ENCODE results near the gene MEG3. TPM values are rescaled to one million over a fixed set of nuclear protein-coding genes. Genes with fewer than 3 reads are reported as not detected.
A peak's percentile ranks its signal among the peaks of the same experiment; 100 is the strongest.

Gene MEG3
- total and polyA plus RNA-seq, 9 of the 15 experiments (the other 6 are each of a cell fraction or from before 2014, with no cell fraction given): 0.10 to 5.3 (median 1.0) TPM; not detected in 1

DNA sequence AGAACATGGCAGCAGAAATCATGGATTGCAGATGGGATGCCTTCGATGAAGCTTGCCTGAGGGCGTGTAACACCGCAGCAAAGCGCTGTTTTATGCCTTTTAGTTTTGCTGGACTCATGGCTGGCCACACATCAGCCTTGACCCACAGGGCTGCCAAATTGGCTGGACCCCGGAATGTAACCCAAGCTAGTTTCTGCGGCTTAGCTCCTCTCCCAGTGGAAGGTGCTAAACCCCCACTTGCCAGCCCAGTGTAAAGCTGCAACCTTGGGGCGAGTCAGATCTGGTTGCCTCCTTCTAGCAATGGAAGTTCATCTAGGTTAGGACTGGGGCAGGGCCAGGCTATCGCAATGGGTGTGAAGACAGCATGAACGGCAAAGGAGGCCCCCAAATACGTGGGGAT is 38.3 kb downstream of the MEG3 start:
- H3K9me1 ChIP-seq (ENCODE audit: control insufficient read depth, insufficient read depth, low read length): no peaks in the 10 kb centered on the region
- POLR2A ChIA-PET: interaction anchor here (0.7 to 1.8 kb wide), 2 partner anchors 9 to 12 kb away, joined by 4 read pairs; no protein-coding TSS in a partner anchor

More for the DNA sequence above, 38.3 kb downstream of the MEG3 start:
- no peak for FAIRE-seq
- no peak for TF ChIP-seq SMARCA5 (IDR thresholded peaks at IDR 0.05)
- TF ChIP-seq BCOR (IDR thresholded peaks at IDR 0.05): no peak
- no peak for TF ChIP-seq MIER1 (IDR thresholded peaks at IDR 0.05; ENCODE audit: low read depth)
- TF ChIP-seq, protein P1, sequence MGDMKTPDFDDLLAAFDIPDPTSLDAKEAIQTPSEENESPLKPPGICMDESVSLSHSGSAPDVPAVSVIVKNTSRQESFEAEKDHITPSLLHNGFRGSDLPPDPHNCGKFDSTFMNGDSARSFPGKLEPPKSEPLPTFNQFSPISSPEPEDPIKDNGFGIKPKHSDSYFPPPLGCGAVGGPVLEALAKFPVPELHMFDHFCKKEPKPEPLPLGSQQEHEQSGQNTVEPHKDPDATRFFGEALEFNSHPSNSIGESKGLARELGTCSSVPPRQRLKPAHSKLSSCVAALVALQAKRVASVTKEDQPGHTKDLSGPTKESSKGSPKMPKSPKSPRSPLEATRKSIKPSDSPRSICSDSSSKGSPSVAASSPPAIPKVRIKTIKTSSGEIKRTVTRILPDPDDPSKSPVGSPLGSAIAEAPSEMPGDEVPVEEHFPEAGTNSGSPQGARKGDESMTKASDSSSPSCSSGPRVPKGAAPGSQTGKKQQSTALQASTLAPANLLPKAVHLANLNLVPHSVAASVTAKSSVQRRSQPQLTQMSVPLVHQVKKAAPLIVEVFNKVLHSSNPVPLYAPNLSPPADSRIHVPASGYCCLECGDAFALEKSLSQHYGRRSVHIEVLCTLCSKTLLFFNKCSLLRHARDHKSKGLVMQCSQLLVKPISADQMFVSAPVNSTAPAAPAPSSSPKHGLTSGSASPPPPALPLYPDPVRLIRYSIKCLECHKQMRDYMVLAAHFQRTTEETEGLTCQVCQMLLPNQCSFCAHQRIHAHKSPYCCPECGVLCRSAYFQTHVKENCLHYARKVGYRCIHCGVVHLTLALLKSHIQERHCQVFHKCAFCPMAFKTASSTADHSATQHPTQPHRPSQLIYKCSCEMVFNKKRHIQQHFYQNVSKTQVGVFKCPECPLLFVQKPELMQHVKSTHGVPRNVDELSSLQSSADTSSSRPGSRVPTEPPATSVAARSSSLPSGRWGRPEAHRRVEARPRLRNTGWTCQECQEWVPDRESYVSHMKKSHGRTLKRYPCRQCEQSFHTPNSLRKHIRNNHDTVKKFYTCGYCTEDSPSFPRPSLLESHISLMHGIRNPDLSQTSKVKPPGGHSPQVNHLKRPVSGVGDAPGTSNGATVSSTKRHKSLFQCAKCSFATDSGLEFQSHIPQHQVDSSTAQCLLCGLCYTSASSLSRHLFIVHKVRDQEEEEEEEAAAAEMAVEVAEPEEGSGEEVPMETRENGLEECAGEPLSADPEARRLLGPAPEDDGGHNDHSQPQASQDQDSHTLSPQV (IDR thresholded peaks at IDR 0.05): no peak
- TF ChIP-seq, protein P2, sequence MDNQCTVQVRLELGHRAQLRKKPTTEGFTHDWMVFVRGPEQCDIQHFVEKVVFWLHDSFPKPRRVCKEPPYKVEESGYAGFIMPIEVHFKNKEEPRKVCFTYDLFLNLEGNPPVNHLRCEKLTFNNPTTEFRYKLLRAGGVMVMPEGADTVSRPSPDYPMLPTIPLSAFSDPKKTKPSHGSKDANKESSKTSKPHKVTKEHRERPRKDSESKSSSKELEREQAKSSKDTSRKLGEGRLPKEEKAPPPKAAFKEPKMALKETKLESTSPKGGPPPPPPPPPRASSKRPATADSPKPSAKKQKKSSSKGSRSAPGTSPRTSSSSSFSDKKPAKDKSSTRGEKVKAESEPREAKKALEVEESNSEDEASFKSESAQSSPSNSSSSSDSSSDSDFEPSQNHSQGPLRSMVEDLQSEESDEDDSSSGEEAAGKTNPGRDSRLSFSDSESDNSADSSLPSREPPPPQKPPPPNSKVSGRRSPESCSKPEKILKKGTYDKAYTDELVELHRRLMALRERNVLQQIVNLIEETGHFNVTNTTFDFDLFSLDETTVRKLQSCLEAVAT (IDR thresholded peaks at IDR 0.05): no peak
- TF ChIP-seq TEAD1 (CRISPR knock-in tag; IDR thresholded peaks at IDR 0.05): no peak
- Histone ChIP-seq H3K4me3 (no peak overlapping the region), H3K9me3 (replicated peaks; ENCODE audit: control insufficient read depth, insufficient read depth, low read depth, low read length) (no peaks in the 10 kb centered on the region), H3K27me3 (ENCODE audit: control insufficient read depth in 2 of 2, insufficient read depth in 2 of 2, low read length in 2 of 2) (no peaks in the 10 kb centered on the region), H2AFZ (ENCODE audit: low read depth, low read length) (no peak overlapping the region), H3K4me1 (replicated peaks in 1 of 2; ENCODE audit: control insufficient read depth in 2 of 2, insufficient read depth in 2 of 2, low read length in 2 of 2) (peaks cover 28 to 40% of the 10 kb centered on the region in 2 experiments), H3K4me2 (ENCODE audit: insufficient read depth, low read length) (no peak overlapping the region), H3K27ac (ENCODE audit: extremely low read depth, low read depth, low read length) (no peak overlapping the region), H3K36me3 (ENCODE audit: control insufficient read depth, insufficient read depth, low read length) (no peaks in the 10 kb centered on the region), H3K9ac (ENCODE audit: insufficient read depth in 1 of 2, low read depth in 2 of 2, low read length in 2 of 2) (peak overlapping the region in 1 of 2 experiments; percentile 26; a peak in 1 of 4 replicates), H4K20me1 (replicated peaks; ENCODE audit: control insufficient read depth, insufficient read depth, low read length) (no peaks in the 10 kb centered on the region), H3K79me2 (ENCODE audit: control insufficient read depth, insufficient read depth, low read length) (no peaks in the 10 kb centered on the region)
- WGBS (ENCODE audit: insufficient coverage, low coverage, missing lambda C conversion rate): 46% methylated on average over 9 of the region's 10 CpGs
- no peak; the same call in 2 of the 3 replicates for ATAC-seq
- intact Hi-C loops (cut with micrococcal nuclease) (no loop called here), in situ Hi-C loops (cut with MboI) (no loop called here)
- no TSS peak for BruUV-seq (replicated peaks)
- CTCF ChIA-PET (ENCODE audit: low intra/inter-chr PET ratio): no interaction called here
- no peak for DNase-seq (ENCODE audit: extremely low read depth in 1 of 4, low spot score in 3 of 4)

All from K562 (cell line).